GM12891 (cell line): ENCODE data around the gene C10orf67.

ENCODE experiments used
- DNase-seq: peaks from one replicate; pipeline ENCODE4 v3.0.0; 2011; ENCODE audit warnings: low spot score; ENCODE audit not compliant: insufficient read length
- FAIRE-seq: peaks from 2 replicates; lab custom pipeline; 2011; peaks lifted over from hg19 to GRCh38; lab: Jason Lieb, UNC
- PAX5 ChIP-seq: IDR thresholded peaks from 2 replicates; pipeline ENCODE4 v1.6.1; 2011; ENCODE audit warnings: low read length, moderate library complexity, mild to moderate bottlenecking; ENCODE audit not compliant: insufficient read depth, severe bottlenecking
- POLR2A ChIP-seq: IDR thresholded peaks from 2 replicates; pipeline ENCODE4 v1.6.1; 2011; ENCODE audit warnings: low read depth, low read length, control low read depth
- POLR2AphosphoS5 ChIP-seq: IDR thresholded peaks from 2 replicates; pipeline ENCODE4 v1.6.1; 2011; ENCODE audit warnings: low read depth, low read length, control low read depth
- POU2F2 ChIP-seq: IDR thresholded peaks from 2 replicates; pipeline ENCODE4 v1.6.1; 2011; ENCODE audit warnings: low read depth, mild to moderate bottlenecking, control low read depth, low read length, moderate library complexity
- SPI1 ChIP-seq: IDR thresholded peaks from 2 replicates; pipeline ENCODE4 v1.6.1; 2011; ENCODE audit warnings: low read depth, low read length, control low read depth
- TAF1 ChIP-seq: IDR thresholded peaks from 2 replicates; pipeline ENCODE4 v1.6.1; 2011; ENCODE audit warnings: low read depth, low read length, control low read depth

Gene C10orf67

GRCh38 chr10:23342213-23342884, 2.2 kb downstream of the C10orf67 start:
- TF ChIP-seq POU2F2 (no peak), SPI1 (no peak), TAF1 (no peak), POLR2A (no peak)
- no peak for FAIRE-seq

GRCh38 chr10:23341004-23341403, 3.6 kb downstream of the C10orf67 start:
- FAIRE-seq, result no peak
- TF ChIP-seq PAX5, result no peak
- no peak for TF ChIP-seq TAF1
- TF ChIP-seq POLR2A, result no peak
- TF ChIP-seq POLR2AphosphoS5, result no peak
- TF ChIP-seq SPI1, result no peak
- TF ChIP-seq POU2F2, result no peak
- no peak for DNase-seq

More at GRCh38 chr10:23342213-23342884, 2.2 kb downstream of the C10orf67 start:
- no peak for DNase-seq

GRCh38 chr10:23340354-23340753, 4.2 kb downstream of the C10orf67 start:
- no peak for DNase-seq
- FAIRE-seq, result no peak
- TF ChIP-seq TAF1 (no peak), PAX5 (no peak), POU2F2 (no peak)

GRCh38 chr10:23338886-23339285, 5.7 kb downstream of the C10orf67 start:
- DNase-seq (no peak), FAIRE-seq (no peak)
- TF ChIP-seq SPI1 (no peak), POU2F2 (no peak), TAF1 (no peak)

- no peak for FAIRE-seq
- DNase-seq, result no peak
- no peak for TF ChIP-seq TAF1
- no peak for TF ChIP-seq POLR2AphosphoS5
- no peak for TF ChIP-seq SPI1
- no peak for TF ChIP-seq POLR2A
Observed at GRCh38 chr10:23338155-23338828, 6.3 kb downstream of the C10orf67 start.

GRCh38 chr10:23337616-23338015, 7.0 kb downstream of the C10orf67 start:
- FAIRE-seq (no peak), DNase-seq (no peak)
- TF ChIP-seq SPI1 (no peak), PAX5 (no peak), POLR2A (no peak), POLR2AphosphoS5 (no peak), TAF1 (no peak), POU2F2 (no peak)

GRCh38 chr10:23331567-23332301, 12.9 kb downstream of the C10orf67 start:
- no peak for FAIRE-seq
- no peak for DNase-seq
- no peak for TF ChIP-seq POLR2A
- no peak for TF ChIP-seq SPI1
- no peak for TF ChIP-seq POLR2AphosphoS5

GRCh38 chr10:23330948-23331347, 13.6 kb downstream of the C10orf67 start:
- FAIRE-seq, result no peak
- TF ChIP-seq PAX5 (no peak), SPI1 (no peak)

GRCh38 chr10:23326544-23327307, 17.9 kb downstream of the C10orf67 start:
- TF ChIP-seq POLR2AphosphoS5 (no peak), TAF1 (no peak), POU2F2 (no peak), SPI1 (no peak), PAX5 (no peak), POLR2A (no peak)
- DNase-seq, result no peak
- FAIRE-seq, result no peak

More at GRCh38 chr10:23330948-23331347, 13.6 kb downstream of the C10orf67 start:
- no peak for DNase-seq

- peak; percentile 52 for FAIRE-seq
- DNase-seq, result no peak
- TF ChIP-seq TAF1 (no peak), PAX5 (no peak), POLR2A (no peak), POU2F2 (no peak), POLR2AphosphoS5 (no peak), SPI1 (no peak)
Observed at GRCh38 chr10:23325132-23325531, 19.5 kb downstream of the C10orf67 start.

GRCh38 chr10:23324351-23324750, 20.2 kb downstream of the C10orf67 start:
- TF ChIP-seq POLR2AphosphoS5 (no peak), POLR2A (no peak), TAF1 (no peak), SPI1 (no peak)
- DNase-seq (no peak), FAIRE-seq (no peak)
